ENCODE data around the gene ARHGEF10L.

Gene ARHGEF10L

GRCh38 chr1:17502326-17502778, 37.1 kb upstream of the ARHGEF10L start (continued):
- TF ChIP-seq ZNF677 (tag by site-specific recombination; IDR thresholded peaks at IDR 0.05) (no peak), ZNF324 (tag by site-specific recombination; IDR thresholded peaks at IDR 0.05) (0 out of 2 replicates have a peak, but pooled peaks have one; percentile 29), ZSCAN4 (tag by site-specific recombination; IDR thresholded peaks at IDR 0.05) (peak; percentile 9; the same call in 1 of the 2 replicates), ZNF274 (IDR thresholded peaks at IDR 0.05; ENCODE audit: low read length) (no peak), ZNF274 (tag by site-specific recombination; IDR thresholded peaks at IDR 0.05; ENCODE audit: borderline replicate concordance) (no peak), ZBTB44 (tag by site-specific recombination; IDR thresholded peaks at IDR 0.05) (peak; percentile 50; the same call in 1 of the 2 replicates), PATZ1 (tag by site-specific recombination; IDR thresholded peaks at IDR 0.05) (peak; percentile 47; the same call in 1 of the 2 replicates), ZSCAN30 (tag by site-specific recombination; IDR thresholded peaks at IDR 0.05) (peak; percentile 80), GLIS1 (tag by site-specific recombination; IDR thresholded peaks at IDR 0.05) (peak; percentile 86), ZNF843 (tag by site-specific recombination; IDR thresholded peaks at IDR 0.05) (0 out of 2 replicates have a peak, but pooled peaks have one; percentile 18), PRDM10 (tag by site-specific recombination; IDR thresholded peaks at IDR 0.05) (peak; percentile 70), ZNF121 (tag by site-specific recombination; IDR thresholded peaks at IDR 0.05) (0 out of 2 replicates have a peak, but pooled peaks have one; percentile 16), ZNF24 (tag by site-specific recombination; IDR thresholded peaks at IDR 0.05) (0 out of 2 replicates have a peak, but pooled peaks have one; percentile 30), ZNF692 (tag by site-specific recombination; IDR thresholded peaks at IDR 0.05) (peak; percentile 76), ZNF660 (tag by site-specific recombination; IDR thresholded peaks at IDR 0.05) (peak; percentile 86), ZNF561 (tag by site-specific recombination; IDR thresholded peaks at IDR 0.05; ENCODE audit: borderline replicate concordance) (peak; percentile 59; the same call in 1 of the 2 replicates), ZNF341 (tag by site-specific recombination; IDR thresholded peaks at IDR 0.05; ENCODE audit: low read depth) (no peak), ZNF488 (tag by site-specific recombination; IDR thresholded peaks at IDR 0.05) (no peak), ZNF791 (tag by site-specific recombination; IDR thresholded peaks at IDR 0.05) (no peak), MZF1 (tag by site-specific recombination; IDR thresholded peaks at IDR 0.05; ENCODE audit: borderline replicate concordance) (0 out of 2 replicates have a peak, but pooled peaks have one; percentile 26), ZBTB20 (tag by site-specific recombination; IDR thresholded peaks at IDR 0.05) (peak; percentile 90), ZNF664 (tag by site-specific recombination; IDR thresholded peaks at IDR 0.05) (0 out of 2 replicates have a peak, but pooled peaks have one; percentile 19), ZBTB26 (tag by site-specific recombination; optimal IDR thresholded peaks at IDR 0.05) (no peak), ZNF629 (tag by site-specific recombination; IDR thresholded peaks at IDR 0.05) (peak; percentile 19; the same call in 1 of the 2 replicates), ZNF18 (tag by site-specific recombination; IDR thresholded peaks at IDR 0.05) (no peak), ZBTB17 (tag by site-specific recombination; IDR thresholded peaks at IDR 0.05) (peak; percentile 67)
